Tibial nerve (tissue), 4 donors: ENCODE measurements around the gene SMYD3.

Source experiments
- EP300 ChIP-seq, 2 donors: sonication (generic); formaldehyde crosslinking; IDR thresholded peaks; one replicate each; pipeline ENCODE4 v1.6.1; 2017; ENCODE audit warnings: antibody characterized with exemption in 2 of 2, mild to moderate bottlenecking in 1 of 2
- POLR2A ChIP-seq, 2 donors: fragments of 450-650 bp; IDR thresholded peaks; one replicate each; pipeline ENCODE4 v1.6.1; 2017; ENCODE audit warnings: antibody characterized with exemption in 2 of 2, mild to moderate bottlenecking in 2 of 2, moderate library complexity in 2 of 2
- TF ChIP-seq, protein P1 (sequence below), 5 experiments: fragments of 200-600 bp in 3 of 5; fragments of 450-650 bp in 2 of 5; sonication (generic) in 3 of 5; IDR thresholded peaks; one replicate each; pipeline ENCODE4 v1.5.1; 2016 to 2019; ENCODE audit warnings: antibody characterized with exemption in 5 of 5, mild to moderate bottlenecking in 3 of 5, moderate library complexity in 2 of 5

DNA sequence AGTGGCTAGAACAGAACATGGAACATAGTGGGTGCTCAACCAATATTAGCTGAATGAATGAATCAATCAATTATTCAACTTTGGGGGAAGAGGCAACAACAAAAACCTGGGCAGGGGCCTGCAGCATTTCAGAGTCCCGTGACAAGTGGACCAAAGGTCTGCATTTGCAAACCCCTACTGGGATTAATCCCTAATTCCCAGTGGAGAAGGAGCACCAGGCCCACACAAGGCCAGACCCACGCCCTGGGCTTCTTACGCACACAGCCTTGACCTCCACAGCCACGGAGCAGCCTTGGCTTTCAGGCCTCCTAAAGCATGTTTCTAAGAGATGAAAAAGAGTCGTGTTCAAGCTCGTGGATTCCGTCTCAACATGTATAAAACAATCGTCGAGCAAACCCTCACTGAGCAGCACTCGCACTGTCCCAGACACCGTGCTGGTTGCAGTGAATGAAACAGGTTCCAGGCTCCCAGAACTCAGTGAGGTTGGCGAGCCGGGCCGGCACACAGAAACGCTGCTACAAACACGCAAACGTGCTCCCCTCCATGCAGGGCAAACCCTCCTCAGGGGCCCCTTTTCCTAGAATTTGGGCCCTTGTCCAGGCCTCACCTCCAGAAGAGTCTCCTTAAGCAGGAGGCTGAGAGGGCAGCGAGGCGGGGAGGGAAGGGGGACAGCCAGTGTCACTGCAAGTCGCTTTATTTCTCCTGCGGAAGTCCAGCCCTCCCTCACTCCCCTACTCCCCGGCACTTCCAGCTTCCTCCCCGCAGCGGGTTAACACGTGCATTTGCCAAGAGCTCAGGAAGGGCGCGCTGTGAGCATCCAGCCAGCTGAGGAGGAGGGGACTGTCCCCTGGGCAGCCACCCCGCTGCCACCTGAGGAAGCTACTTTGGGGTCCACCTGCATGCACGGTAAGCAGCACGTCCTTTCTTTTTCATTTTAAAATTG, 795.8 kb downstream of the SMYD3 start:
- TF ChIP-seq, protein P1, sequence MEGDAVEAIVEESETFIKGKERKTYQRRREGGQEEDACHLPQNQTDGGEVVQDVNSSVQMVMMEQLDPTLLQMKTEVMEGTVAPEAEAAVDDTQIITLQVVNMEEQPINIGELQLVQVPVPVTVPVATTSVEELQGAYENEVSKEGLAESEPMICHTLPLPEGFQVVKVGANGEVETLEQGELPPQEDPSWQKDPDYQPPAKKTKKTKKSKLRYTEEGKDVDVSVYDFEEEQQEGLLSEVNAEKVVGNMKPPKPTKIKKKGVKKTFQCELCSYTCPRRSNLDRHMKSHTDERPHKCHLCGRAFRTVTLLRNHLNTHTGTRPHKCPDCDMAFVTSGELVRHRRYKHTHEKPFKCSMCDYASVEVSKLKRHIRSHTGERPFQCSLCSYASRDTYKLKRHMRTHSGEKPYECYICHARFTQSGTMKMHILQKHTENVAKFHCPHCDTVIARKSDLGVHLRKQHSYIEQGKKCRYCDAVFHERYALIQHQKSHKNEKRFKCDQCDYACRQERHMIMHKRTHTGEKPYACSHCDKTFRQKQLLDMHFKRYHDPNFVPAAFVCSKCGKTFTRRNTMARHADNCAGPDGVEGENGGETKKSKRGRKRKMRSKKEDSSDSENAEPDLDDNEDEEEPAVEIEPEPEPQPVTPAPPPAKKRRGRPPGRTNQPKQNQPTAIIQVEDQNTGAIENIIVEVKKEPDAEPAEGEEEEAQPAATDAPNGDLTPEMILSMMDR (IDR thresholded peaks at IDR 0.05), result no peak
- TF ChIP-seq POLR2A (IDR thresholded peaks at IDR 0.05) (no peak), EP300 (IDR thresholded peaks at IDR 0.05) (no peak)
